GM12875 (cell line): Measurements from ENCODE around the gene MBOAT2.

ENCODE experiments used
- H3K4me3 ChIP-seq: one replicate; pipeline ENCODE4 v1.5.1; 2011; ENCODE audit warnings: low read depth, low read length, control low read depth
- TF ChIP-seq, protein P1 (sequence below): IDR thresholded peaks from 2 replicates; pipeline ENCODE4 v1.5.1; 2011; ENCODE audit warnings: low read depth, mild to moderate bottlenecking, control low read depth, inconsistent platforms, low read length, moderate library complexity, borderline replicate concordance; ENCODE audit not compliant: insufficient read depth

Gene MBOAT2

DNA sequence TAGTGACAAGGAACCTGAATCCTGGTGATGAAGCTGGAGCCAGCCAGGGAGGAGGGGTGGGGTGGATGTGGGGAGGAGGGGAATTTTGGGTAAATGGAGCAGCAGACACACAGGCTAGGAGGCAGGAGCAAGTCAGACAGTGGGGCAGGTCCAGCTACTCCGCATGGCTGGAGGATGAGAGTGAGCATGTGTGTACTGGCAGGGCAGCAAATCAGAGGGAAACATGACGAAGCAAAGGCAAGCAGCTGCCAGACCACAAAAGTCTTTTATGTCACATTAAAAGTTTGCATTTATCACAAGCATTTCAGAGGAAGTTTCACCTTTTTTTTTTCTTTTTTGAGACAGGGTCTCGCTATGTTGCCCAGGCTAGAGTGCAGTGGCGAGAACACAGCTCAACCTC, 154.2 kb downstream of the MBOAT2 start:
- TF ChIP-seq, protein P1, sequence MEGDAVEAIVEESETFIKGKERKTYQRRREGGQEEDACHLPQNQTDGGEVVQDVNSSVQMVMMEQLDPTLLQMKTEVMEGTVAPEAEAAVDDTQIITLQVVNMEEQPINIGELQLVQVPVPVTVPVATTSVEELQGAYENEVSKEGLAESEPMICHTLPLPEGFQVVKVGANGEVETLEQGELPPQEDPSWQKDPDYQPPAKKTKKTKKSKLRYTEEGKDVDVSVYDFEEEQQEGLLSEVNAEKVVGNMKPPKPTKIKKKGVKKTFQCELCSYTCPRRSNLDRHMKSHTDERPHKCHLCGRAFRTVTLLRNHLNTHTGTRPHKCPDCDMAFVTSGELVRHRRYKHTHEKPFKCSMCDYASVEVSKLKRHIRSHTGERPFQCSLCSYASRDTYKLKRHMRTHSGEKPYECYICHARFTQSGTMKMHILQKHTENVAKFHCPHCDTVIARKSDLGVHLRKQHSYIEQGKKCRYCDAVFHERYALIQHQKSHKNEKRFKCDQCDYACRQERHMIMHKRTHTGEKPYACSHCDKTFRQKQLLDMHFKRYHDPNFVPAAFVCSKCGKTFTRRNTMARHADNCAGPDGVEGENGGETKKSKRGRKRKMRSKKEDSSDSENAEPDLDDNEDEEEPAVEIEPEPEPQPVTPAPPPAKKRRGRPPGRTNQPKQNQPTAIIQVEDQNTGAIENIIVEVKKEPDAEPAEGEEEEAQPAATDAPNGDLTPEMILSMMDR = no peak
- H3K4me3 ChIP-seq = no peak overlapping the region

DNA sequence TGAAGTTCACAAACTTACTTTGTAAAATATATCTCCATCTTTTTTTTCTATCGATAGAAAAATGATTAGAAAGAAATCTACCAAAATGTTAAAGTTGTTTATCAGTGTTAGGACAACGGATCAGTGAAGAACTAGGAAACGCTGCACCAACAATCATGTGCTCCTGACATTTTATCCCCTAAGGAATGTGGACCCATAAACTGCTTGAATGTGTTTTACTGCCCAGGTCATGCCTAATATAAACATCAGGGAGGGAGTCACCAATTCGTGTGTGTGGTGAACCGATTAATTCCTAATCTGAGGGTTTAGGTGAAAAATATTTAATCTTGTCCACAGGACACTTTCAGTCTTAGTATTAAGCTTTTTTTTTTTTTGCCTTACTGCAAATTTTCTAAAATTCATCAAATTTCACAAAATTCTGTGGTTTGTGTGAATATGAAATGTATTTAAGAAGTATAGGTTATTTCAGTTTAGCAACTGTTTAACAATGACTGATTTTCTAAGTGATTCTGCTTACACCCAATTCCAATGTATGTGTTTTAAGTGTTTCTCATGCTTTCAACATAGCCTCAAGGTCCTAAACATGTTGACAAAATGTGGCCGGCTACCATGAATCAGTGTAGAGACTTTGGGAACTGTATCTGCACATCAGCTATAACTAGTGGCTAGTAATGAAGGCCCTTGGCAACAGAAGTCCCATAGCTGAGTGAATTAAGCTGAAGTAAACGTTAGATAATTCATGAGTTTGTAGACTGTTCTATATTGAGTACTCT, 155.0 kb downstream of the MBOAT2 start:
- H3K4me3 ChIP-seq = no peak overlapping the region
- TF ChIP-seq, protein P1 = no peak

DNA sequence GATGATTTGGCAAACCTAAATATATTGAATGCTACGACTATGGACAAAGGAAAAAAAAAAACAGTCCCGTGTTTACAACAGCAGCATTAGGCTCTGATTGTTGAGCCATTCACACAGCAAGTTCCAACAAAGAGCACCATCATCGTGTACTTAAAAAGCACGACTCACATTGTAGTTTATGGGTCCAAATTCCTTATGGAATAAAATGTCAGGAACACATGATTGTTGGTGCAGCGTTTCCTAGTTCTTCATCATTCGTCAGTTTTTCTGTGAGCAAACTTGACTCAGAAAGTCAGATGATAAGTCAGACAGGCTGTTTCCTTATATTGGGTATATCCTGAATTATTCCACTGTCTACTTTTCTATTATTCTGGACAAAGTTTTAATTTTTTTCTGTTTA, 156.1 kb downstream of the MBOAT2 start:
- no peak overlapping the region for H3K4me3 ChIP-seq
- TF ChIP-seq, protein P1 = no peak

DNA sequence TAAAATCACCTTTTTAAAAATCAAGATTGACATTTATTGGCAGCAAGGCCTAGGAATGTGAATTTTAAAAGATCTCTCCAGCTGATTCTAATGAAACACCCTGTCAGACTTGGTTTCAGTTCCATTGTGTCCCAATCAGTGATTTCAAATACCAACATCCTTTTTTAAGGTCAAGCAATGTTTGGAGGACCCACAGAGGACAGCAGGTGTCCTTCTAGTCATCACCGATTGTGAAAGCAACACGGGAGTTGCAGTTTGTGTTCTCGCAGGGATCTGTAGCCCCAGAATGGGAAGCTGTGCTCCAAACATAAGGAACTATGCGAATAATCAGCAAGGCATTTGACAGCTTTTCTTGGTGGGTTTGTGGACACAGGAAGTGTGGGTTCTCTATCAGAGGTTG, 161.6 kb downstream of the MBOAT2 start:
- TF ChIP-seq, protein P1 = no peak
- no peak overlapping the region for H3K4me3 ChIP-seq

DNA sequence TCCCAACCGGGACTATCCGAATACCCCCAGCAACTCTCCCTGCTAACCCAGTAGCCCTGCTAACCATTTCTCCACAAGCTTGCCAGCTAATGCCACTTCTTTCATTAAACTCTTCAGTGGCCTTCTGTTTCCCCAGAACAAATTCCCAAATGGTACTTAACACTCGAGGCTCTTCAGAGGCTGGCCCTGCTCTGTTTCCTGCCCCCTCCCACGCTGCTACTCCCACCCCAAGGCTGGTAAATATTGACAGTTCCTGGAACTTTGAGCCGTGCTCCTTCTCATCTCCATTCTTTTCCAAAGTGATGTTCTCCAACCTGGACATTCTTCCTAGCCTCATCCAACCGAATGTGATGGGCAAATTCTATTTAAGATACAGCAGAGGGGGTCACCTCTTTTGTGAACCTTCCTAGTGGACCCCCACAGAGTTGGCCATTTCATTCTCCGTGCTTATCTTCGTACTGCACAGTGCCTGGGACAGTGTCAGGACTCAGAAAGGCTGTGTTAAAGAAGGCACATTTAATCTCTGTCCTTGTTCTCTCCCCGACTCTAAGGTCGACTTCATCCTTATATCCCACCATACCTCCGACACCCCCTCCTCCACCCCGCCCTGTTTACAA, 162.9 kb downstream of the MBOAT2 start:
- TF ChIP-seq, protein P1 = no peak
- no peak overlapping the region for H3K4me3 ChIP-seq

DNA sequence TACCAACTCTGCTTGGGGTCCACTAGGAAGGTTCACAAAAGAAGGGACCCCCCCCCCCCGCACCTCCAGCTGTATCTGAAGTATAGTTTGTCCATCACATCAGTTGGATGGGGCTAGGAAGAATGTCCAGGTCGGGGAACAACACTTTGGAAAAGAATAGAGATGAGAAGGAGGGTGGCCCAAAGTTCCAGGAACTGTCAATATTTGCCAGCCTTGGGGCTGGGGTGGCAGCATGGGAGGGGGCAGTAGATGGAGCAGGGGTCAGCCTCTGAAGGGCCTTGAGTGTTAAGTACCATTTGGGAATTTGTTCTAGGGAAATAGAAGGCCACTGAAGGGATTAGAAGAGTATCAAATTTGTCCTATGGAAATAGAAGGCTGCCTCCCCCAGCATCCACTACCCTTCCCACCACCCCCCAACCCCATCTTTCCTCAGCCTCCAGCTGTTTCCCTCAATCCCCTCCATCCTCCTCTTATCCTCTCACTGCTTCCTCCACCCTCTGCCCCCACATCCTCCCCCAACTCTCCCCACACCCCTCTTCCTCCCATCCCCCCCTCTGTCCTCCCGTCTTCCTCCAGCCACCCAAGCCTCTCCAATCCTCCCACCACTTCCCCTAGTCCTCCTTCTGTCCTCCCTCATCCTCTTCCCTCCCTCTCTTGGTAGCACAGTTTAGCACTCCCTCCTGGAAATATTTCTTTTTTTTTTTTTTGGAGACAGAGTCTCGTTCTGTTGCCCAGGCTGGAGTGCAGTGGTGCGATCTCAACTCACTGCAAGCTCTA, 164.1 kb downstream of the MBOAT2 start:
- TF ChIP-seq, protein P1 = no peak
- H3K4me3 ChIP-seq = no peak overlapping the region
